ENCODE data around the gene KTN1.

KTN1 gene

GRCh38 chr14:55681096-55681495 is 101.1 kb downstream of the KTN1 start:
- DNase-seq (ENCODE audit: low spot score), result no peak

GRCh38 chr14:55684956-55685584 is 105.1 kb downstream of the KTN1 start:
- no peak for DNase-seq (ENCODE audit: low spot score)

- DNase-seq (ENCODE audit: low spot score), result no peak
Observed at GRCh38 chr14:55686713-55687112, 106.7 kb downstream of the KTN1 start.

GRCh38 chr14:55688566-55688965 is 108.6 kb downstream of the KTN1 start:
- no peak for DNase-seq (ENCODE audit: low spot score)

GRCh38 chr14:55689981-55690871 is 110.2 kb downstream of the KTN1 start:
- no peak for DNase-seq (ENCODE audit: low spot score)

- no peak for DNase-seq (ENCODE audit: low spot score)
Observed at GRCh38 chr14:55691659-55692058, 111.7 kb downstream of the KTN1 start.

- no peak for DNase-seq (ENCODE audit: low spot score)
Observed at GRCh38 chr14:55693904-55694303, 113.9 kb downstream of the KTN1 start.

GRCh38 chr14:55697414-55697861 is 117.4 kb downstream of the KTN1 start:
- no peak for DNase-seq (ENCODE audit: low spot score)

- no peak for DNase-seq (ENCODE audit: low spot score)
Observed at GRCh38 chr14:55698051-55698450, 118.0 kb downstream of the KTN1 start.

- DNase-seq (ENCODE audit: low spot score), result peak; percentile 2
Observed at GRCh38 chr14:55699131-55700057, 119.4 kb downstream of the KTN1 start.

- no peak for DNase-seq (ENCODE audit: low spot score)
Observed at GRCh38 chr14:55701638-55702037, 121.6 kb downstream of the KTN1 start.

GRCh38 chr14:55702511-55702910 is 122.5 kb downstream of the KTN1 start:
- DNase-seq (ENCODE audit: low spot score), result no peak

GRCh38 chr14:55704654-55705053 is 124.6 kb downstream of the KTN1 start:
- DNase-seq (ENCODE audit: low spot score), result no peak

GRCh38 chr14:55705651-55706364 is 125.8 kb downstream of the KTN1 start:
- DNase-seq (ENCODE audit: low spot score), result no peak

GRCh38 chr14:55706365-55706684 is 126.3 kb downstream of the KTN1 start:
- DNase-seq (ENCODE audit: low spot score), result no peak

- DNase-seq (ENCODE audit: low spot score), result no peak
Observed at GRCh38 chr14:55706893-55707292, 126.9 kb downstream of the KTN1 start.

GRCh38 chr14:55707365-55707804 is 127.4 kb downstream of the KTN1 start:
- peak; percentile 60 for DNase-seq (ENCODE audit: low spot score)

GRCh38 chr14:55710506-55711041 is 130.6 kb downstream of the KTN1 start:
- DNase-seq (ENCODE audit: low spot score), result no peak

- DNase-seq (ENCODE audit: low spot score), result no peak
Observed at GRCh38 chr14:55711175-55711811, 131.3 kb downstream of the KTN1 start.

- no peak for DNase-seq (ENCODE audit: low spot score)
Observed at GRCh38 chr14:55712491-55712890, 132.5 kb downstream of the KTN1 start.

- DNase-seq (ENCODE audit: low spot score), result no peak
Observed at GRCh38 chr14:55713486-55713885, 133.5 kb downstream of the KTN1 start.
